ENCODE results near the gene HSD17B7. TPM values are rescaled to one million over a fixed set of nuclear protein-coding genes. Genes with fewer than 3 reads are reported as not detected.
A peak's percentile ranks its signal among the peaks of the same experiment; 100 is the strongest.

The HSD17B7 gene
- total and polyA plus RNA-seq, 9 of the 15 experiments (the other 6 are each of a cell fraction or from before 2014, with no cell fraction given) = 12.7 to 48.7 (median 21.3) TPM

DNA sequence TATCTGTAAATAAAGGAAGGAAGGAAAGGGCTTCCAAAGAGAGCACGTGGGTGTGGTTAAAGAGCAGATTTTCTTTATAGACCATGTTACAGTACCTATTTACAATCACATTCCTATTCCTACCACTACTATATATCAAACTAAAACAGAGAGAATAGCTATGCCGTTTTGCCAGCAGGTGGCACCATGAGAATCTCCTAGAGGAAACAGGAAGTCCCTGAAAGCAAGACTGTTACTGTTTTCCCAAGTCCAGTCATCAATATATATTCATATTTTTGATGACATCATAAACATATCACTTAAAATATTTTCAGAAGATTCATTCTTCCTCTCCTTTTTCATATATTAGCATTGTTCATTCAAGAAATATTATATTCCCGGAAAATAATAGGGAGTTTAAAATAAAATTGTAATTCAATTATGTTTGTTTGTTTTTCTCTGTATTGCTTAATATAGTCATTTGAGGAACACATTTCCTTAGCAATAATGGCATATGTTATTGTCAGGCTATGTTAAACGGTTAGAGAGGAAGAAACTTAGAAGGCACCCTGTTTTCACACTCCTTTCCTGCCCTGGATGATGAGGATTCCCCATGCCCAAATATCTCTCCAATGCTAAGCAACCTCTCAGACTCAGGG lies 63.9 kb downstream of the HSD17B7 start (continued):
- TF ChIP-seq, protein P1, sequence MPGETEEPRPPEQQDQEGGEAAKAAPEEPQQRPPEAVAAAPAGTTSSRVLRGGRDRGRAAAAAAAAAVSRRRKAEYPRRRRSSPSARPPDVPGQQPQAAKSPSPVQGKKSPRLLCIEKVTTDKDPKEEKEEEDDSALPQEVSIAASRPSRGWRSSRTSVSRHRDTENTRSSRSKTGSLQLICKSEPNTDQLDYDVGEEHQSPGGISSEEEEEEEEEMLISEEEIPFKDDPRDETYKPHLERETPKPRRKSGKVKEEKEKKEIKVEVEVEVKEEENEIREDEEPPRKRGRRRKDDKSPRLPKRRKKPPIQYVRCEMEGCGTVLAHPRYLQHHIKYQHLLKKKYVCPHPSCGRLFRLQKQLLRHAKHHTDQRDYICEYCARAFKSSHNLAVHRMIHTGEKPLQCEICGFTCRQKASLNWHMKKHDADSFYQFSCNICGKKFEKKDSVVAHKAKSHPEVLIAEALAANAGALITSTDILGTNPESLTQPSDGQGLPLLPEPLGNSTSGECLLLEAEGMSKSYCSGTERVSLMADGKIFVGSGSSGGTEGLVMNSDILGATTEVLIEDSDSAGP (CRISPR knock-in tag; IDR thresholded peaks at IDR 0.05) = no peak
- TF ChIP-seq ELF4 (CRISPR knock-in tag; IDR thresholded peaks at IDR 0.05) (no peak), PATZ1 (CRISPR knock-in tag; IDR thresholded peaks at IDR 0.05; ENCODE audit: borderline replicate concordance) (no peak), CBX8 (IDR thresholded peaks at IDR 0.05; ENCODE audit: borderline replicate concordance, extremely low read depth, low read depth, low read length, poor library complexity, severe bottlenecking) (no peak), MAFG (tag; conservative IDR thresholded peaks at IDR 0.05) (no peak), ZNF586 (CRISPR knock-in tag; conservative IDR thresholded peaks at IDR 0.05) (no peak), SRSF3 (IDR thresholded peaks at IDR 0.05; ENCODE audit: insufficient read depth, low read length) (no peak), CEBPB (tag; IDR thresholded peaks at IDR 0.05) (peak; percentile 38; the same call in 1 of the 2 replicates), FOXJ3 (CRISPR knock-in tag; IDR thresholded peaks at IDR 0.05) (no peak), ELK1 (CRISPR knock-in tag; IDR thresholded peaks at IDR 0.05) (no peak), ZNF785 (CRISPR knock-in tag; IDR thresholded peaks at IDR 0.05) (no peak), JUNB (CRISPR knock-in tag; conservative IDR thresholded peaks at IDR 0.05) (no peak), GATAD2A (IDR thresholded peaks at IDR 0.05) (no peak), NCOA1 (IDR thresholded peaks at IDR 0.05; ENCODE audit: low read depth) (no peak), ZSCAN32 (CRISPR knock-in tag; IDR thresholded peaks at IDR 0.05) (no peak)
- TF ChIP-seq, protein P2, sequence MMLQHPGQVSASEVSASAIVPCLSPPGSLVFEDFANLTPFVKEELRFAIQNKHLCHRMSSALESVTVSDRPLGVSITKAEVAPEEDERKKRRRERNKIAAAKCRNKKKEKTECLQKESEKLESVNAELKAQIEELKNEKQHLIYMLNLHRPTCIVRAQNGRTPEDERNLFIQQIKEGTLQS (IDR thresholded peaks at IDR 0.05) = peak; percentile 91
- TF ChIP-seq, protein P2 (CRISPR knock-in tag; conservative IDR thresholded peaks at IDR 0.05) = no peak
- TF ChIP-seq, protein P3, sequence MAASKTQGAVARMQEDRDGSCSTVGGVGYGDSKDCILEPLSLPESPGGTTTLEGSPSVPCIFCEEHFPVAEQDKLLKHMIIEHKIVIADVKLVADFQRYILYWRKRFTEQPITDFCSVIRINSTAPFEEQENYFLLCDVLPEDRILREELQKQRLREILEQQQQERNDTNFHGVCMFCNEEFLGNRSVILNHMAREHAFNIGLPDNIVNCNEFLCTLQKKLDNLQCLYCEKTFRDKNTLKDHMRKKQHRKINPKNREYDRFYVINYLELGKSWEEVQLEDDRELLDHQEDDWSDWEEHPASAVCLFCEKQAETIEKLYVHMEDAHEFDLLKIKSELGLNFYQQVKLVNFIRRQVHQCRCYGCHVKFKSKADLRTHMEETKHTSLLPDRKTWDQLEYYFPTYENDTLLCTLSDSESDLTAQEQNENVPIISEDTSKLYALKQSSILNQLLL (CRISPR knock-in tag; IDR thresholded peaks at IDR 0.05; ENCODE audit: borderline replicate concordance) = no peak
- TF ChIP-seq, protein P4, sequence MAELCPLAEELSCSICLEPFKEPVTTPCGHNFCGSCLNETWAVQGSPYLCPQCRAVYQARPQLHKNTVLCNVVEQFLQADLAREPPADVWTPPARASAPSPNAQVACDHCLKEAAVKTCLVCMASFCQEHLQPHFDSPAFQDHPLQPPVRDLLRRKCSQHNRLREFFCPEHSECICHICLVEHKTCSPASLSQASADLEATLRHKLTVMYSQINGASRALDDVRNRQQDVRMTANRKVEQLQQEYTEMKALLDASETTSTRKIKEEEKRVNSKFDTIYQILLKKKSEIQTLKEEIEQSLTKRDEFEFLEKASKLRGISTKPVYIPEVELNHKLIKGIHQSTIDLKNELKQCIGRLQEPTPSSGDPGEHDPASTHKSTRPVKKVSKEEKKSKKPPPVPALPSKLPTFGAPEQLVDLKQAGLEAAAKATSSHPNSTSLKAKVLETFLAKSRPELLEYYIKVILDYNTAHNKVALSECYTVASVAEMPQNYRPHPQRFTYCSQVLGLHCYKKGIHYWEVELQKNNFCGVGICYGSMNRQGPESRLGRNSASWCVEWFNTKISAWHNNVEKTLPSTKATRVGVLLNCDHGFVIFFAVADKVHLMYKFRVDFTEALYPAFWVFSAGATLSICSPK (IDR thresholded peaks at IDR 0.05; ENCODE audit: borderline replicate concordance) = no peak

All from K562 (cell line).